Sigmoid colon (tissue), 4 donors: ENCODE measurements around the gene SVOPL.

Experiments used
- CTCF ChIP-seq, 4 experiments: fragments of 450-650 bp in 3 of 4; fragments of 200-600 bp in 1 of 4; IDR thresholded peaks; one replicate each; pipeline ENCODE4 v1.5.1; 2016 to 2019; ENCODE audit warnings: antibody characterized with exemption in 4 of 4, mild to moderate bottlenecking in 3 of 4, moderate library complexity in 2 of 4
- EP300 ChIP-seq, 4 donors: sonication (generic); formaldehyde crosslinking; IDR thresholded peaks; one replicate each; pipeline ENCODE4 v1.6.1; 2017; ENCODE audit warnings: antibody characterized with exemption in 4 of 4
- POLR2AphosphoS5 ChIP-seq, 4 donors: sonication (generic); formaldehyde crosslinking; IDR thresholded peaks; one replicate each; pipeline ENCODE4 v1.6.1; 2017; ENCODE audit warnings: antibody characterized with exemption in 4 of 4

GRCh38 chr7:138690495-138690894 is 10.7 kb downstream of the SVOPL start:
- TF ChIP-seq CTCF (IDR thresholded peaks at IDR 0.05) (no peak), EP300 (IDR thresholded peaks at IDR 0.05) (no peak), POLR2AphosphoS5 (IDR thresholded peaks at IDR 0.05) (no peak)
